ENCODE measurements around the gene TAF4. TPM values are rescaled to one million over a fixed set of nuclear protein-coding genes. Genes with fewer than 3 reads are reported as not detected.

Gene TAF4
- total RNA-seq, 1 experiment from 2014 or later = 64.3 TPM

DNA sequence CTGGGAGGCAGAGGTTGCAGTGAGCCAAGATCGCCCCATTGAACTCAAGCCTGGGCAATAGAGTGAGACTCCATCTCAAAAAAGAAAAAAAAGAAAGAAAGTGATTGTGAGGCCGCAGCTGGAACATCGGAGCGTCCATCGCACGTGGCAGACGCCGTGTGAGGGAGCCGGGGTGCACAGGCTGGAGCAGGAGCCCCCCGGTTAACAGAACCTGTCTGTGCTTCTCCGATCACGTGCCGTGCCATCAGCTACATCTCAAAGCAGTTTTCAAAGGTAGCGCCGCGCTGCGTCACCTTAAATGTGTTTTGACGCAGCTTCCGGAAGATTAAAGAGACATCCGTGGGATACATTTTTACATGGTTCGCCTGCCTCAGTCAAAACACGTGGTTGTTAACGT is 138.9 kb downstream of the TAF4 start:
- DNase-seq = no peak
- CTCF ChIA-PET = no interaction called here
- Mint-ChIP-seq H3K9me3 (ENCODE audit: low read depth, unreplicated experiment) (no peaks in the 10 kb centered on the region), H3K27ac (ENCODE audit: unreplicated experiment) (no peak overlapping the region), H3K4me1 (ENCODE audit: low read depth, unreplicated experiment) (peaks cover 10% of the 10 kb centered on the region), H3K36me3 (ENCODE audit: insufficient read depth, unreplicated experiment) (peaks cover 11% of the 10 kb centered on the region), H3K27me3 (ENCODE audit: unreplicated experiment) (peaks cover 33% of the 10 kb centered on the region), H3K4me3 (ENCODE audit: low read depth, unreplicated experiment) (no peak overlapping the region)
- intact Hi-C loops (cut with micrococcal nuclease; ENCODE audit: unreplicated experiment) = no loop called here
- no TSS peak for BruUV-seq (replicated peaks)
- TF ChIP-seq, protein P1, sequence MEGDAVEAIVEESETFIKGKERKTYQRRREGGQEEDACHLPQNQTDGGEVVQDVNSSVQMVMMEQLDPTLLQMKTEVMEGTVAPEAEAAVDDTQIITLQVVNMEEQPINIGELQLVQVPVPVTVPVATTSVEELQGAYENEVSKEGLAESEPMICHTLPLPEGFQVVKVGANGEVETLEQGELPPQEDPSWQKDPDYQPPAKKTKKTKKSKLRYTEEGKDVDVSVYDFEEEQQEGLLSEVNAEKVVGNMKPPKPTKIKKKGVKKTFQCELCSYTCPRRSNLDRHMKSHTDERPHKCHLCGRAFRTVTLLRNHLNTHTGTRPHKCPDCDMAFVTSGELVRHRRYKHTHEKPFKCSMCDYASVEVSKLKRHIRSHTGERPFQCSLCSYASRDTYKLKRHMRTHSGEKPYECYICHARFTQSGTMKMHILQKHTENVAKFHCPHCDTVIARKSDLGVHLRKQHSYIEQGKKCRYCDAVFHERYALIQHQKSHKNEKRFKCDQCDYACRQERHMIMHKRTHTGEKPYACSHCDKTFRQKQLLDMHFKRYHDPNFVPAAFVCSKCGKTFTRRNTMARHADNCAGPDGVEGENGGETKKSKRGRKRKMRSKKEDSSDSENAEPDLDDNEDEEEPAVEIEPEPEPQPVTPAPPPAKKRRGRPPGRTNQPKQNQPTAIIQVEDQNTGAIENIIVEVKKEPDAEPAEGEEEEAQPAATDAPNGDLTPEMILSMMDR (IDR thresholded peaks at IDR 0.05; ENCODE audit: unreplicated experiment) = no peak

DNA sequence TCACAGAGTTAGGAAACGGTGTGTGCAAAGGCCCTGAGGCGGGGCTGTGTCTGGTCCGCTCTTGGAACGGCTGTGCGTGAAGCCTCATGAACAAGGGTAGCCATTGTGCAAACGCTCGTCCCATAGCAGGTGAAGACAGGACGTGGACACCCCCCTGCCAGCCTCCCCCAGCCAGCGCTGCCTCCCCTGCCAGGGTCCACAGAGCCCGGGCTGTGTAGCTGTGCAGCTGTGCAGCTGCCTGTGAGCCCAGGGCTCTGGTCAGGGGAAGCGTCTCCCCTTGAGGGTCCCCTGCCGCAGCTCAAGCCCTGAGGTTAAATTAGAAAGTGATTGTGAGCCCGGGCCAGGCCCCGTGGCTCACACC is 139.4 kb downstream of the TAF4 start:
- intact Hi-C loops (cut with micrococcal nuclease; ENCODE audit: unreplicated experiment) = no loop called here
- peaks cover 33% of the 10 kb centered on the region for H3K27me3 Mint-ChIP-seq (ENCODE audit: unreplicated experiment)
- no peak for DNase-seq
- H3K4me3 Mint-ChIP-seq (ENCODE audit: low read depth, unreplicated experiment) = no peak overlapping the region
- H3K4me1 Mint-ChIP-seq (ENCODE audit: low read depth, unreplicated experiment) = peaks cover 10% of the 10 kb centered on the region
- TF ChIP-seq, protein P1 (IDR thresholded peaks at IDR 0.05; ENCODE audit: unreplicated experiment) = no peak
- H3K9me3 Mint-ChIP-seq (ENCODE audit: low read depth, unreplicated experiment) = no peaks in the 10 kb centered on the region
- CTCF ChIA-PET = no interaction called here
- H3K27ac Mint-ChIP-seq (ENCODE audit: unreplicated experiment) = peak overlapping the region; percentile 20
- BruUV-seq (replicated peaks) = no TSS peak
- H3K36me3 Mint-ChIP-seq (ENCODE audit: insufficient read depth, unreplicated experiment) = peaks cover 8% of the 10 kb centered on the region

DNA sequence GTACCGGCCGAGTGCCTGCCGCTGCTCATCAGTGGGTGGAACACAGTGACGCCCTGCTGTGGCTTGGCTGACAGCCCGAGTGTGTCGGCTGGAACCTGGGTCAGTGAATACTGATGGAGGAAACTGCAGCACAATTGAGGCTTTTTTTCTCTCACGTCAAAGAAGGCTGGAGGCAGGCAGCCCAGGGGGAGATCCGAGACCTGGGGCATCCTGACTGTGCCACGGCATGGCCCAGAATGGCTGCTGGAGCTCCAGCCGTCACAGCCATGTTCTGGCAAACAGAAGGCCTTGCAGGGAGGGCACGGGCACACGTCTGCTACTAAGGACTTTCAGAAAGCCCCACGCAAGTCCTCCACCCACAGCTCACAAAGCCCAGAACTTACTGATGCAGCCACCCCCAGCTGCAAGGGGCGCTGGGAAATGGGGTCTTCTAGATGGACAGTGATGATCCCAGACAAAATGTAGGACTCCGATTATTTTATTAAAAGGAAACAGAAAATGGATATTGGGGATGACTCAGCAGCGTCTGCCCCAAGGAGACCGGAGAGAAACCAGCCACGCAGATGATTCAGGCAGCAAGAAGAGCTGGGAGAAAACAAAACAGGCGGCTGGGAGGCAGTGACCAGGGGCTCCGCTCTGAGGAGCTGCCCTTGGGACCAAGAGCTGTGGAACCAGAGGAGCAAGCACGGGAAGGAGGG is 140.0 kb downstream of the TAF4 start:
- DNase-seq = peak; percentile 56
- H3K9me3 Mint-ChIP-seq (ENCODE audit: low read depth, unreplicated experiment) = no peaks in the 10 kb centered on the region
- TF ChIP-seq, protein P1 (IDR thresholded peaks at IDR 0.05; ENCODE audit: unreplicated experiment) = no peak
- no TSS peak for BruUV-seq (replicated peaks)
- H3K4me3 Mint-ChIP-seq (ENCODE audit: low read depth, unreplicated experiment) = no peak overlapping the region
- H3K4me1 Mint-ChIP-seq (ENCODE audit: low read depth, unreplicated experiment) = peaks cover 10% of the 10 kb centered on the region
- peaks cover 6% of the 10 kb centered on the region for H3K36me3 Mint-ChIP-seq (ENCODE audit: insufficient read depth, unreplicated experiment)
- peak overlapping the region; percentile 20 for H3K27ac Mint-ChIP-seq (ENCODE audit: unreplicated experiment)
- intact Hi-C loops (cut with micrococcal nuclease; ENCODE audit: unreplicated experiment) = no loop called here
- peaks cover 33% of the 10 kb centered on the region for H3K27me3 Mint-ChIP-seq (ENCODE audit: unreplicated experiment)
- CTCF ChIA-PET = no interaction called here

DNA sequence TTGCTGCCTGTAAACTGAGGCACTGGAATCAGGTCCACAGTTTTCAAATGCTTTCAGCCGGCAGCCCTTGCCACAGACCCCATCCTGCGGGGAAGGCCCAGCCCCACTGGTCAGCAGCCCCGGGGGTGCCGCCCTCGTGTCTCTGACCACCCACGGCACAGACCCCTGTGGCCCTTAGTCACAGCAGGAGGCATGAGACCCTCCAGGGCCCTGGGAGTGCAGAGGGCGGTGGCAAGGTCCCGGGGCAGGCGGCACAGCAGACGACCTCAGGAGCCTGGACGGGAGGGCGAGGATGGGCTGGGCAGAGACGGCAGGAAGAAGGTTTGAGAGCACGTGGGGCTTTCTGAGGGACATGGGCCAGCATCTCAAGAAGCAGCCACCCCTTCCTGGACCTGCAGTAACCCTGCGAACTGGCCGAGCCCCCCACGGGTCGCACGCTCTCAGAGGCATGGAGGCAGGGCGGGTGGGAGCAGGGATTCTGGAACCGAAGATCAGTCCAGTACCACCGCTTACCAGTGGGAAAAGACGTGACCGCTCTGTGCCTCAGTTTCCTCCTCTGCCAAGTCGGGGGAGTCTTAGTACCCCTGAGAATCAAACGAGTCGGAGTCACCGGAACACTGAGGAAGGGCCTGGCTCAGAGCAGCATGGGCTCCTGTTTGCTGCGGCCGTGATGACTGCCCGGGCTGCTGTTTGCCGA is 140.7 kb downstream of the TAF4 start:
- DNase-seq = no peak
- Mint-ChIP-seq H3K36me3 (ENCODE audit: insufficient read depth, unreplicated experiment) (peaks cover 6% of the 10 kb centered on the region), H3K27me3 (ENCODE audit: unreplicated experiment) (peaks cover 33% of the 10 kb centered on the region), H3K9me3 (ENCODE audit: low read depth, unreplicated experiment) (no peaks in the 10 kb centered on the region), H3K27ac (ENCODE audit: unreplicated experiment) (no peak overlapping the region), H3K4me1 (ENCODE audit: low read depth, unreplicated experiment) (peaks cover 10% of the 10 kb centered on the region), H3K4me3 (ENCODE audit: low read depth, unreplicated experiment) (no peak overlapping the region)
- intact Hi-C loops (cut with micrococcal nuclease; ENCODE audit: unreplicated experiment) = no loop called here
- CTCF ChIA-PET = no interaction called here
- no TSS peak for BruUV-seq (replicated peaks)
- TF ChIP-seq, protein P1 (IDR thresholded peaks at IDR 0.05; ENCODE audit: unreplicated experiment) = no peak

Small RNA genes lying within 50 kb of the gene (microRNA-seq; reads per million reads assigned to microRNA genes)
- gene MIR1257 = 6.0 reads per million, percentile 20 among the genes with 10 or more reads in this experiment
- gene MIR3195 = not detected

Other genes with a start within 250 kb of the TAF4 start
- gene LSM14B, start 56.6 kb upstream of the TAF4 start, total RNA-seq (2022) = 76.9 and 78.0 TPM in 2 replicates
- gene PSMA7, start 77.5 kb upstream of the TAF4 start, total RNA-seq (2022) = 514 and 518 TPM in 2 replicates
- gene SS18L1, start 77.9 kb upstream of the TAF4 start, total RNA-seq (2022) = 47.4 and 53.7 TPM in 2 replicates
- gene MTG2, start 117.1 kb upstream of the TAF4 start, total RNA-seq (2022) = 87.9 and 92.6 TPM in 2 replicates
- not detected in 2 replicates for gene HRH3, start 154.4 kb upstream of the TAF4 start, total RNA-seq (2022)
- 115 and 129 TPM in 2 replicates for gene OSBPL2, start 172.6 kb upstream of the TAF4 start, total RNA-seq (2022)
- 222 and 227 TPM in 2 replicates for gene ADRM1, start 237.1 kb upstream of the TAF4 start, total RNA-seq (2022)